Activated T-helper 2 cell treated with anti-CD3 and anti-CD28 coated beads, Interferon-gamma antibody, Interleukin-2, Interleukin-4, amounts not matched to agents 10 μg/mL and 5 μg/mL and 100 μg/mL, durations not matched to agents 14 hours and 24 hours and 36 hours (primary cell): Measurements from ENCODE around the gene ADGRL3. TPM values are rescaled to one million over a fixed set of nuclear protein-coding genes. Genes with fewer than 3 reads are reported as not detected.

Experiments
- DNase-seq: peaks from one replicate; pipeline ENCODE4 v3.0.0; 2021; ENCODE audit warnings: low spot score
- H3K27ac Mint-ChIP-seq: one replicate; pipeline ENCODE4 v1.8.0; 2021; ENCODE audit warnings: mixed read lengths
- H3K27me3 Mint-ChIP-seq: one replicate; pipeline ENCODE4 v1.8.0; 2021; ENCODE audit warnings: low read depth, mixed read lengths
- H3K36me3 Mint-ChIP-seq: one replicate; pipeline ENCODE4 v1.8.0; 2021; ENCODE audit warnings: low read depth, mixed read lengths
- H3K4me1 Mint-ChIP-seq: one replicate; pipeline ENCODE4 v1.8.0; 2021; ENCODE audit warnings: low read depth, mixed read lengths
- H3K4me3 Mint-ChIP-seq: one replicate; pipeline ENCODE4 v1.8.0; 2021; ENCODE audit warnings: low read depth, mild to moderate bottlenecking, moderate library complexity, mixed read lengths
- H3K9me3 Mint-ChIP-seq: one replicate; pipeline ENCODE4 v1.8.0; 2021; ENCODE audit warnings: mixed read lengths
- intact Hi-C: fragments of 100-400 bp; cut with micrococcal nuclease; formaldehyde crosslinking; loops from one replicate; pipeline ENCODE4 v1.15.1; 2023
- total RNA-seq: library from RNA; stranded (reverse); gene quantifications from 2 replicates; pipeline ENCODE4 v1.2.3, GENCODE V29; 2022

The ADGRL3 gene
- total RNA-seq, 1 donor from 2014 or later: not detected

DNA sequence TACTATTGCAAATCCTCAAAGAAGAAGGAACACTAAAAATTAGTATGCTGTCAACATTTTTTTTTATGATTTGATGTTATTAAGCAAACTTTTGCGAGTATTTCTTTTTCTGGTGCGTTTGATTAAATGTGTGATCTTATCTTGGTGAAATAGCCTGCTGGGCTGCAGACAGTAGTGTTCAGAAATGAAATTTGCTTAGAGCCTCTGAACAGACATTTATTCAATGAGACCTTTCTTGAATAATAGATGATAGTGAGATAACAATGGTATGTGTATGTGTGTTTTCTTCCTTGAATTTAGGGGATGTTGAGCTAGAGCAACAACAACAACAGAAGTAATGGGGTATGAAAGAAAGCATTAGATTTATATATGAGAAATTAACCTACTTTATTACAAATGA lies 12.7 kb downstream of the ADGRL3 start:
- H3K9me3 Mint-ChIP-seq: no peaks in the 10 kb centered on the region
- H3K36me3 Mint-ChIP-seq: no peaks in the 10 kb centered on the region
- intact Hi-C loops: no loop called here
- H3K27ac Mint-ChIP-seq: no peak overlapping the region
- no peaks in the 10 kb centered on the region for H3K27me3 Mint-ChIP-seq
- H3K4me1 Mint-ChIP-seq: no peaks in the 10 kb centered on the region
- no peak overlapping the region for H3K4me3 Mint-ChIP-seq
- no peak for DNase-seq

GRCh38 chr4:61214680-61215079 lies 14.6 kb downstream of the ADGRL3 start:
- Mint-ChIP-seq H3K36me3 (no peaks in the 10 kb centered on the region), H3K27ac (no peak overlapping the region), H3K4me1 (no peaks in the 10 kb centered on the region), H3K9me3 (no peaks in the 10 kb centered on the region), H3K4me3 (no peak overlapping the region), H3K27me3 (no peaks in the 10 kb centered on the region)
- intact Hi-C loops: no loop called here
- no peak for DNase-seq

- Mint-ChIP-seq H3K36me3 (no peaks in the 10 kb centered on the region), H3K27ac (no peak overlapping the region), H3K9me3 (no peaks in the 10 kb centered on the region), H3K4me1 (no peaks in the 10 kb centered on the region), H3K27me3 (no peaks in the 10 kb centered on the region), H3K4me3 (no peak overlapping the region)
- intact Hi-C loops: no loop called here
- no peak for DNase-seq
Observed at GRCh38 chr4:61217222-61217621, 17.1 kb downstream of the ADGRL3 start.

DNA sequence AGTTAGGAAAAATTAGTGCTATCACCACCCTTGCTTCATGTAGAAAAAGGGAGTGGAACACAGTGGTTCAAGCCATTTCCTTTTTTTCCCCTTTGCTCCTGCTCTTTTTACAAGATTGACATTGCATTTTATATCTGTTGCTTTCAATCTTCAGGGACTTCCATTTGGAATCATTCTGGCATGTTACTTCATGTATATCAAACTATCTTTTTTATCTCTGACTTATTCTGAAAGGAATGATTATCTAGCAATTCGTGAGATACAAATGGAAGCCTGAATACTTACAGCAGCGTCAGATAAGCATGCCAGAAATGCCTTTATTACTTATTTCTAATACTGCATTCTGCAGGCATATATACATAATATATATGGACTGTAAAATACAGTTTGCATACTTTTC lies 20.4 kb downstream of the ADGRL3 start:
- Mint-ChIP-seq H3K4me1 (no peaks in the 10 kb centered on the region), H3K9me3 (peaks cover 3% of the 10 kb centered on the region), H3K4me3 (no peak overlapping the region), H3K27ac (no peak overlapping the region), H3K36me3 (no peaks in the 10 kb centered on the region), H3K27me3 (no peaks in the 10 kb centered on the region)
- intact Hi-C loops: no loop called here
- DNase-seq: no peak

DNA sequence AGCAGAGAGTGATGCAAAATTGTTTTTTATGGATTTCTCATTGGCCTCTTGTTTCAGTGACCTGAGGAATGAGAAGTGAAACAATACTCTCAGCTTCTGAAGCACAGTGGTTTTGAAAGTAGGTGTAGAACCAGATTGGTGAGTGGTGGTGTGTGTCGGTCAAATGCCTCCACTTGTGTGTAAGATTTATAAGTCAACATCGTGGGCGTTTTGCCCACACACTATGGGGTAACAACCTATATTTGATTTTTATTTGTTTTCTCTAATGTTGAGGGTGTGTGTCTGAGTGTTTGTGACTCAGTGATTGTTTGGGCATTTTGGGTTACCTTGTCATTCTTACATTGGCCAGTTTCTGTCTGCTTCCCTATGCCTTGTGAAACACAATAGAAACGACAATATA lies 23.3 kb downstream of the ADGRL3 start:
- H3K9me3 Mint-ChIP-seq: peaks cover 7% of the 10 kb centered on the region
- H3K4me1 Mint-ChIP-seq: no peaks in the 10 kb centered on the region
- no peaks in the 10 kb centered on the region for H3K27me3 Mint-ChIP-seq
- H3K4me3 Mint-ChIP-seq: no peak overlapping the region
- intact Hi-C loops: no loop called here
- no peak for DNase-seq
- no peaks in the 10 kb centered on the region for H3K36me3 Mint-ChIP-seq
- H3K27ac Mint-ChIP-seq: no peak overlapping the region

GRCh38 chr4:61224573-61224972 lies 24.4 kb downstream of the ADGRL3 start:
- Mint-ChIP-seq H3K9me3 (peaks cover 7% of the 10 kb centered on the region), H3K27me3 (no peaks in the 10 kb centered on the region), H3K36me3 (no peaks in the 10 kb centered on the region), H3K4me3 (no peak overlapping the region), H3K4me1 (no peaks in the 10 kb centered on the region), H3K27ac (no peak overlapping the region)
- no peak for DNase-seq
- intact Hi-C loops: no loop called here

DNA sequence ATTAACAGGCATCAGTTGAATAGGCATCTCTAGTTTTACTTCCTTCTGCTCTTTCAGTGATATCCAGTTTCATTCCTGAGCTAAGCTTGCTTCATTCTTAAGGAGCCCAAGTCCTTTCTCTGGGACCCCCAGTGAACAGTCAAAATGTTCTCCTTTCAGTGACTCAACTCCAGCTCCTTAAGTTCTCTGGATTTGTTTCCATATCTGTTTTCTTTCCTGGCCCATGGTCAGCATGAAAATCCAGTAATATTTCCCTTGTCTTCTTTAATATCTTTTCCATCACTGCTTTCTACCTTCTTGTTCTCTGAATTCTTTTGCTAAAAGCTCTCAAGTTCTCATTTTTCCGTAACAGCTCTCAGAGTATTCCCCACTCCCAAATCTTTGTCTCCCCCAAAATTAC lies 25.5 kb downstream of the ADGRL3 start:
- no peak overlapping the region for H3K4me3 Mint-ChIP-seq
- no peaks in the 10 kb centered on the region for H3K36me3 Mint-ChIP-seq
- H3K9me3 Mint-ChIP-seq: peaks cover 7% of the 10 kb centered on the region
- intact Hi-C loops: no loop called here
- no peaks in the 10 kb centered on the region for H3K4me1 Mint-ChIP-seq
- DNase-seq: no peak
- H3K27me3 Mint-ChIP-seq: no peaks in the 10 kb centered on the region
- H3K27ac Mint-ChIP-seq: no peak overlapping the region

DNA sequence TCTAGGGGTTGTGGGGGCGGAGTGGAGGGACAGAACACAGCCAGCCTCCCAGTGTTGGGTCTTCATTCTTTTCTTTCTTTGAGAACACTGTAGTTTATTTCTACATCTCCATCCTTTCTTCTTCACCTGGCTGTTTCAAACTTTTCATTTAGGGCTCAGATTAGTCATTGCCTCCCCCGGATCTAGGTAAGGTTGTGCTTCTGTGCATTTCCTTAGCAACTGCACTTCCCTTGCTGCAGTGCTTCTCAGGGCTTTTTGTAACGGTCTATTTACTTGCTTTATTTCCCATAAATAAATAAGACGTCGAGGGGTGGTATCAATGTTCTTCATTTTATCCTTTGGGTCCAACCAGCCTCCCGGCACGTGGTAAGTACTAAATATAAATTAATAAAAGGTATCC lies 31.3 kb downstream of the ADGRL3 start:
- Mint-ChIP-seq H3K36me3 (no peaks in the 10 kb centered on the region), H3K27me3 (no peaks in the 10 kb centered on the region), H3K27ac (no peak overlapping the region), H3K4me1 (no peaks in the 10 kb centered on the region), H3K4me3 (no peak overlapping the region), H3K9me3 (peaks cover 12% of the 10 kb centered on the region)
- no peak for DNase-seq
- intact Hi-C loops: no loop called here

GRCh38 chr4:61239250-61239649 lies 39.1 kb downstream of the ADGRL3 start:
- Mint-ChIP-seq H3K9me3 (no peaks in the 10 kb centered on the region), H3K36me3 (no peaks in the 10 kb centered on the region), H3K4me3 (no peak overlapping the region), H3K4me1 (no peaks in the 10 kb centered on the region), H3K27ac (no peak overlapping the region), H3K27me3 (no peaks in the 10 kb centered on the region)
- no peak for DNase-seq
- intact Hi-C loops: no loop called here

DNA sequence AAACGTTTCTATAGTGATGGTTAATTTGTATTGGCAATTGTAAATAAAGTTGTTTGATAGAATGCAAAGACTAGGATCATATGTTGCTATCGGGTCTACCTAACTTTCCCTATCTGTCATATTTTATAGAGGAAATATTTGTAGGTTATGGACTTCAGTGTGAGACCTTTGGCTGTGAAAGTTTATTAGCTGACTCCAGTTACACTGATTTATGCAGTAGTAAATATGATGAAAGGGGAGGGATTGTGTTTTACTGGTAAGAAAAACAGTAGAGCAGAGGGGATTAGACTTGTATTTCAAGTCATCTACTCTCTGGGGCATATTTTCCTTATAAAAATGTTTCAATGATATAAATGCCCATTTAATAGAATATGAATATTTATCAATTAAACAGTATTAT lies 43.8 kb downstream of the ADGRL3 start:
- Mint-ChIP-seq H3K36me3 (no peaks in the 10 kb centered on the region), H3K4me3 (no peak overlapping the region), H3K27me3 (no peaks in the 10 kb centered on the region), H3K27ac (no peak overlapping the region), H3K4me1 (no peaks in the 10 kb centered on the region), H3K9me3 (no peaks in the 10 kb centered on the region)
- no peak for DNase-seq
- intact Hi-C loops: no loop called here

DNA sequence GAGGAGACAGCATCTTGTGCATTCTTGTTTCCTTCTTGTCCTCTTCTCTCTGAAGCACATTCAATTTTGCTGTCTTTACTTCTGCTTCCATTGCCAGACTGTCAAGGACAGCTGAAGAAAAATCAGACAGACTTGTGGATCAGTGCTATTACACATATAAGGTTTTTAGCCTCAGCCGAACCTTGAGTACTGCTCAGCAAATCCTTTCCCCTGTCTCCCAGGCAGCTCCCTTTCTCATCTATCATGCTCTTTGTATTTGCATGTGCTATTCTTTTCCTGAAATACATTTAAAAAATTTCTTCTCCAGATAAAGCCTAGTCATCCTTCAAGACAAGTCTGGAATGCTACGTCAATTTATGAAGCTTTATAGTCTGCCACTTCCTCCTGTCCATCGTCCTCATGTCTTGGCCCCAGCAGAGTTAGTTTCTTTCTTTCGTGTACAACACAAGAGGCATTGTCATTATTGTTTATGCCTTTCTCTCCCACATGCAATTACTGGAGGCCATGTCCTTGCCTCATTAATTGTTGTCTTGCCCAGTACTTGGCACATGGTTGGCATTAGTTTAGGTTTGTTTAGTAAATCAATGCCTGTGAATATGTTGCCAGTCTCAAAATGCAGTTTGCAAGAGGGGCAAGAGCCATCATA lies 45.1 kb downstream of the ADGRL3 start:
- H3K36me3 Mint-ChIP-seq: no peaks in the 10 kb centered on the region
- H3K4me1 Mint-ChIP-seq: no peaks in the 10 kb centered on the region
- H3K27ac Mint-ChIP-seq: no peak overlapping the region
- no peak for DNase-seq
- intact Hi-C loops: no loop called here
- no peaks in the 10 kb centered on the region for H3K27me3 Mint-ChIP-seq
- H3K4me3 Mint-ChIP-seq: no peak overlapping the region
- peaks cover 6% of the 10 kb centered on the region for H3K9me3 Mint-ChIP-seq

DNA sequence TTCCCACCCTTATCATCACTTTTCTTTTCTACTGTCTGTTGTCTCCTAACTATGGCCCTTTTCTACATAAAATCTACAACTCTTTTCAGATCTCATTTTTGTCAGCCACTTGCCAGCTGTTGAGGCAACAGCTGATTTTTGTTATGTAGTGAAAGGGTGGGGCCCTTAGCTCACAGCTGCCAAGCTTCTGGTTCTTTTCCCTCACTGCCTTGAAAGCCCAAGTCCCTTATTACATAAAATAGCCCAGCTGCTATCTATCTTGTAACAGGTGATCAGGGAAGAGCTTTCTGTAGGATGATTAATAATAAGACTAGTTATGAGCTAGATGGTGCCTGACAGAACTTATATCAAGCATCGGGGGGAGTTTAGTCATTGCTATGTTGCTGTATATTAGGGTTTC lies 45.9 kb downstream of the ADGRL3 start:
- H3K4me3 Mint-ChIP-seq: no peak overlapping the region
- H3K27ac Mint-ChIP-seq: no peak overlapping the region
- H3K36me3 Mint-ChIP-seq: no peaks in the 10 kb centered on the region
- H3K27me3 Mint-ChIP-seq: no peaks in the 10 kb centered on the region
- no peak for DNase-seq
- H3K9me3 Mint-ChIP-seq: peaks cover 9% of the 10 kb centered on the region
- intact Hi-C loops: no loop called here
- H3K4me1 Mint-ChIP-seq: no peaks in the 10 kb centered on the region

- Mint-ChIP-seq H3K36me3 (no peaks in the 10 kb centered on the region), H3K27ac (no peak overlapping the region), H3K27me3 (no peaks in the 10 kb centered on the region), H3K4me3 (no peak overlapping the region), H3K4me1 (no peaks in the 10 kb centered on the region), H3K9me3 (peaks cover 9% of the 10 kb centered on the region)
- intact Hi-C loops: no loop called here
- no peak for DNase-seq
Observed at GRCh38 chr4:61248705-61249104, 48.6 kb downstream of the ADGRL3 start.

- Mint-ChIP-seq H3K4me3 (no peak overlapping the region), H3K27ac (no peak overlapping the region), H3K36me3 (no peaks in the 10 kb centered on the region), H3K4me1 (no peaks in the 10 kb centered on the region), H3K9me3 (peaks cover 19% of the 10 kb centered on the region), H3K27me3 (no peaks in the 10 kb centered on the region)
- intact Hi-C loops: no loop called here
- no peak for DNase-seq
Observed at GRCh38 chr4:61251129-61251528, 51.0 kb downstream of the ADGRL3 start.
